Keratinocyte (primary cell): Measurements from ENCODE around the gene HCRTR1. TPM values are rescaled to one million over a fixed set of nuclear protein-coding genes. Genes with fewer than 3 reads are reported as not detected.

ENCODE experiments used
- DNase-seq: peaks from one replicate; pipeline ENCODE4 v3.0.0-alpha.2; 2011; ENCODE audit warnings: low read depth, missing footprints, low spot score
- FAIRE-seq: peaks from 2 replicates; lab custom pipeline; 2011; peaks lifted over from hg19 to GRCh38; lab: Jason Lieb, UNC
- H2AFZ ChIP-seq: 2 replicates; pipeline ENCODE4 v1.6.0; 2012; ENCODE audit warnings: low read length, control low read depth, inconsistent platforms; ENCODE audit not compliant: control insufficient read depth
- H3K27ac ChIP-seq: 2 replicates; pipeline ENCODE4 v1.5.1; 2011; ENCODE audit warnings: low read length; ENCODE audit not compliant: control insufficient read depth, insufficient read depth
- H3K27me3 ChIP-seq: 3 replicates; pipeline ENCODE4 v1.6.0; 2011; ENCODE audit warnings: low read length; ENCODE audit not compliant: control insufficient read depth, insufficient read depth; ENCODE audit errors: extremely low read depth
- H3K36me3 ChIP-seq, 2 experiments: 2 replicates in 1 of 2; 3 replicates in 1 of 2; pipeline ENCODE4 v1.5.1; 2011; ENCODE audit warnings: low read length in 2 of 2, mild to moderate bottlenecking in 1 of 2; ENCODE audit not compliant: control insufficient read depth in 2 of 2, insufficient read depth in 2 of 2; ENCODE audit errors: extremely low read depth in 1 of 2
- H3K4me1 ChIP-seq: 3 replicates; pipeline ENCODE4 v1.5.1; 2011; ENCODE audit warnings: low read length; ENCODE audit not compliant: control insufficient read depth, insufficient read depth; ENCODE audit errors: extremely low read depth
- H3K4me2 ChIP-seq: 3 replicates; pipeline ENCODE4 v1.6.0; 2011; ENCODE audit warnings: low read depth, low read length; ENCODE audit not compliant: control insufficient read depth, insufficient read depth; ENCODE audit errors: extremely low read depth
- H3K4me3 ChIP-seq, 3 experiments: fragments of 200-600 bp in 1 of 3; sonication (generic) in 1 of 3; 2 replicates in 2 of 3; 3 replicates in 1 of 3; pipeline ENCODE4 v1.5.1; 2011 to 2016; ENCODE audit warnings: low read length in 3 of 3, mild to moderate bottlenecking in 3 of 3, control low read depth in 2 of 3, inconsistent platforms in 1 of 3, low read depth in 1 of 3, mixed read lengths in 1 of 3, mixed run types in 1 of 3, moderate library complexity in 1 of 3; ENCODE audit not compliant: control insufficient read depth in 2 of 3, insufficient read depth in 2 of 3; ENCODE audit errors: extremely low read depth in 1 of 3
- H3K79me2 ChIP-seq: 2 replicates; pipeline ENCODE4 v1.6.0; 2012; ENCODE audit warnings: low read length; ENCODE audit not compliant: control insufficient read depth, insufficient read depth
- H3K9ac ChIP-seq: 3 replicates; pipeline ENCODE4 v1.6.0; 2011; ENCODE audit warnings: low read length; ENCODE audit not compliant: control insufficient read depth, insufficient read depth; ENCODE audit errors: extremely low read depth
- H3K9me1 ChIP-seq: 3 replicates; pipeline ENCODE4 v1.6.0; 2011; ENCODE audit warnings: low read length; ENCODE audit not compliant: control insufficient read depth, insufficient read depth; ENCODE audit errors: extremely low read depth
- H3K9me3 ChIP-seq: 2 replicates; pipeline ENCODE4 v1.5.1; 2012; ENCODE audit warnings: low read depth, low read length; ENCODE audit not compliant: control insufficient read depth
- H4K20me1 ChIP-seq: 3 replicates; pipeline ENCODE4 v1.6.0; 2011; ENCODE audit warnings: low read length; ENCODE audit not compliant: control insufficient read depth, insufficient read depth; ENCODE audit errors: extremely low read depth
- EZH2 ChIP-seq: IDR thresholded peaks from one replicate; pipeline ENCODE4 v1.6.1; 2012; ENCODE audit warnings: inconsistent platforms, mild to moderate bottlenecking, low read length, moderate library complexity
- dilution Hi-C: fragments of 300-500 bp; cut with MboI; formaldehyde crosslinking; loops from one replicate; pipeline ENCODE4 v1.7.0; 2020; ENCODE audit warnings: low sequenced_read_pairs; ENCODE audit not compliant: extremely low pct_ligation_motif_present
- polyA plus RNA-seq, 5 experiments: library from polyadenylated mRNA; depleted of rRNA in 3 of 5; stranded (reverse) in 3 of 5; stranded (forward) in 1 of 5; unstranded in 1 of 5; fragments of >200 nt; gene quantifications; 1 replicate in 1 of 5; 2 replicates in 3 of 5; 3 replicates in 1 of 5; pipeline versions ENCODE4 v1.2.1 to v1.2.3, GENCODE V29; 2011 to 2012; ENCODE audit warnings: missing spikeins in 2 of 5, low read depth in 1 of 5, low replicate concordance in 1 of 5
- TF ChIP-seq, protein P1 (sequence below), 3 experiments: IDR thresholded peaks in 1 of 3; conservative IDR thresholded peaks in 1 of 3; optimal IDR thresholded peaks in 1 of 3; 2 replicates in 2 of 3; 3 replicates in 1 of 3; pipeline versions ENCODE3 to v1.5.1; 2011; ENCODE audit warnings: low read length in 3 of 3, mild to moderate bottlenecking in 3 of 3, moderate library complexity in 2 of 3, control low read depth in 1 of 3, inconsistent platforms in 1 of 3; ENCODE audit not compliant: insufficient read depth in 2 of 3; ENCODE audit errors: extremely low read depth in 1 of 3

HCRTR1 gene
- polyA plus RNA-seq, 1 donor (not counting 4 experiments of a cell fraction or from before 2014, with no cell fraction given): not detected

DNA sequence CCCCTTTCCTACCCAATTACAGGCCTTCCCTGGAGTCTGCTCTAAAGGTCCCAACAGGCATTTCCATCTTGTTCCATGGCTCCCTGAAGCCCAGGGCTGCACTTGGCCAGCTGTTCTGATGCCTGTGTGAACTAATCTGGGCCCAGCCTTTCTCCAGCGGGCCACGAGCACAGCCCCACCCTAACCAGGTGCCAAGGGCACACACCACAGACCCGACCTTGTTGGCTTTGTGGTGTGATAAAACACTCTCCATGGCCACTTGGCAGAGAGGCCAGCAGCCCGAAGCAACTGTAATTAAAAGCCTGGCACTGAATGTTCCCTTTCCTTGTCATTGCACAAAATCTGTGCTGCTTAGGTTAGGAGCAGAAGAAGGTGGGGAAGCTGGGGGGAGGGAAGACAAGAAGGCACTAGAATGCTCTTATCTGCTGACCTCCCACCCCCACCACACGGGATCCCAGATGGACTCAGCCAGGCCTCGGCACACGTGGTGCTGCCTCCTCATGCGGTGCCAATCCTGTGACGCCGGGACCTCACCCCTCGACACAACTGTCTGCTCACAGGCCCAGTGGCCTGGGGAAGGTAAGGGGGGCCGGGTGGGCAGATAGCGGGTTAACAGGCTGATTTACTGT lies 9.9 kb downstream of the HCRTR1 start:
- no peaks in the 10 kb centered on the region for H3K27me3 ChIP-seq
- H3K4me3 ChIP-seq: no peak overlapping the region
- TF ChIP-seq EZH2: no peak
- TF ChIP-seq, protein P1, sequence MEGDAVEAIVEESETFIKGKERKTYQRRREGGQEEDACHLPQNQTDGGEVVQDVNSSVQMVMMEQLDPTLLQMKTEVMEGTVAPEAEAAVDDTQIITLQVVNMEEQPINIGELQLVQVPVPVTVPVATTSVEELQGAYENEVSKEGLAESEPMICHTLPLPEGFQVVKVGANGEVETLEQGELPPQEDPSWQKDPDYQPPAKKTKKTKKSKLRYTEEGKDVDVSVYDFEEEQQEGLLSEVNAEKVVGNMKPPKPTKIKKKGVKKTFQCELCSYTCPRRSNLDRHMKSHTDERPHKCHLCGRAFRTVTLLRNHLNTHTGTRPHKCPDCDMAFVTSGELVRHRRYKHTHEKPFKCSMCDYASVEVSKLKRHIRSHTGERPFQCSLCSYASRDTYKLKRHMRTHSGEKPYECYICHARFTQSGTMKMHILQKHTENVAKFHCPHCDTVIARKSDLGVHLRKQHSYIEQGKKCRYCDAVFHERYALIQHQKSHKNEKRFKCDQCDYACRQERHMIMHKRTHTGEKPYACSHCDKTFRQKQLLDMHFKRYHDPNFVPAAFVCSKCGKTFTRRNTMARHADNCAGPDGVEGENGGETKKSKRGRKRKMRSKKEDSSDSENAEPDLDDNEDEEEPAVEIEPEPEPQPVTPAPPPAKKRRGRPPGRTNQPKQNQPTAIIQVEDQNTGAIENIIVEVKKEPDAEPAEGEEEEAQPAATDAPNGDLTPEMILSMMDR (optimal IDR thresholded peaks at IDR 0.05 in 1 of 3, IDR thresholded peaks at IDR 0.05 in 1 of 3, conservative IDR thresholded peaks at IDR 0.05 in 1 of 3; ENCODE audit: extremely low read depth in 1 of 3, insufficient read depth in 2 of 3, low read length in 3 of 3): no peak
- H3K9ac ChIP-seq: no peak overlapping the region
- H3K4me2 ChIP-seq: no peak overlapping the region
- H3K79me2 ChIP-seq: no peaks in the 10 kb centered on the region
- H3K27ac ChIP-seq: no peak overlapping the region
- no peak for DNase-seq
- no peaks in the 10 kb centered on the region for H3K9me3 ChIP-seq
- H3K9me1 ChIP-seq: no peaks in the 10 kb centered on the region
- peaks cover 15% of the 10 kb centered on the region for H3K4me1 ChIP-seq
- dilution Hi-C loops: no loop called here
- FAIRE-seq: no peak
- H2AFZ ChIP-seq: no peak overlapping the region
- no peaks in the 10 kb centered on the region for H4K20me1 ChIP-seq
- peaks cover 29 to 36% of the 10 kb centered on the region in 2 experiments for H3K36me3 ChIP-seq

- Histone ChIP-seq H4K20me1 (no peaks in the 10 kb centered on the region), H2AFZ (no peak overlapping the region), H3K27ac (no peak overlapping the region), H3K4me1 (peaks cover 15% of the 10 kb centered on the region), H3K9ac (no peak overlapping the region), H3K79me2 (no peaks in the 10 kb centered on the region), H3K4me2 (no peak overlapping the region), H3K9me1 (no peaks in the 10 kb centered on the region), H3K4me3 (no peak overlapping the region), H3K36me3 (peaks cover 32 to 42% of the 10 kb centered on the region in 2 experiments), H3K9me3 (no peaks in the 10 kb centered on the region), H3K27me3 (no peaks in the 10 kb centered on the region)
- no peak for FAIRE-seq
- dilution Hi-C loops: no loop called here
- DNase-seq: no peak
- TF ChIP-seq EZH2: no peak
- TF ChIP-seq, protein P1 (optimal IDR thresholded peaks at IDR 0.05 in 1 of 3, IDR thresholded peaks at IDR 0.05 in 1 of 3, conservative IDR thresholded peaks at IDR 0.05 in 1 of 3; ENCODE audit: extremely low read depth in 1 of 3, insufficient read depth in 2 of 3, low read length in 3 of 3): no peak
Observed at GRCh38 chr1:31627930-31628559, 10.6 kb downstream of the HCRTR1 start.
